GM12873 (cell line): ENCODE data around the gene NUP133.

ENCODE experiments used
- TF ChIP-seq, protein P1 (sequence below): IDR thresholded peaks from 2 replicates; pipeline ENCODE4 v1.5.1; 2012; ENCODE audit warnings: low read depth, mild to moderate bottlenecking, moderate library complexity, low read length, control low read depth; ENCODE audit not compliant: insufficient read depth; ENCODE audit errors: missing control alignments

NUP133 gene

DNA sequence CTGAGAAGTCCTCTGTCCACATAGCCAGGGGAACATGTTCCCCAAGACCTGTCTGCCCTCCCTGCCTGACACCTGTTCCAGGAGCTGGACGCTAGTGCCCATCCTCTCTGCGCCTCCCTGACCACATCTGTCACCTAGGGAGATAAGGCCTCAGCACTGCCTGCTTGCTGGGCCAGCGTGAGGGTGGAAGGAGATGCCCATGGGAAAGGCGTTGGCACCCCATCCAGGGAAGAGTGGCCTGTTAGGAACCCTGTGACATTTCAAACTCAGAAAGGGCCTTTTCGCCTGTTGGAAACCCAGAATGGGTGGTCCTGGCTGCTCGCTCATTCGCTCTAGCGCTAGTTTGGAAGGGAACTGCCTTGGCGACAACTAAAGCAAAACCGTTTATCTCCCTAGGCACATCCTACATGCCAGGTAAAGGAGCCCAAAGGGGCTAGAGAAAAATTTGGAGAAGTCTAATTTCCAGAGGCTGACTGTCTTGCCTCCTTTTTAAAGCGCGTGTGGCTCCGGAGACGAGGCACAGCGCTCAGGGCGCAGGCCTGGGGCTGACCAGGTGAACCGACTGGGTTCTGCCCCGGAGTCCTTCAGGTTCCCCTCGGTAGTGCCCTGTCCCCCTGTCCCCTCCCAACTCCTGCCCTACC, 74.7 kb downstream of the NUP133 start:
- TF ChIP-seq, protein P1, sequence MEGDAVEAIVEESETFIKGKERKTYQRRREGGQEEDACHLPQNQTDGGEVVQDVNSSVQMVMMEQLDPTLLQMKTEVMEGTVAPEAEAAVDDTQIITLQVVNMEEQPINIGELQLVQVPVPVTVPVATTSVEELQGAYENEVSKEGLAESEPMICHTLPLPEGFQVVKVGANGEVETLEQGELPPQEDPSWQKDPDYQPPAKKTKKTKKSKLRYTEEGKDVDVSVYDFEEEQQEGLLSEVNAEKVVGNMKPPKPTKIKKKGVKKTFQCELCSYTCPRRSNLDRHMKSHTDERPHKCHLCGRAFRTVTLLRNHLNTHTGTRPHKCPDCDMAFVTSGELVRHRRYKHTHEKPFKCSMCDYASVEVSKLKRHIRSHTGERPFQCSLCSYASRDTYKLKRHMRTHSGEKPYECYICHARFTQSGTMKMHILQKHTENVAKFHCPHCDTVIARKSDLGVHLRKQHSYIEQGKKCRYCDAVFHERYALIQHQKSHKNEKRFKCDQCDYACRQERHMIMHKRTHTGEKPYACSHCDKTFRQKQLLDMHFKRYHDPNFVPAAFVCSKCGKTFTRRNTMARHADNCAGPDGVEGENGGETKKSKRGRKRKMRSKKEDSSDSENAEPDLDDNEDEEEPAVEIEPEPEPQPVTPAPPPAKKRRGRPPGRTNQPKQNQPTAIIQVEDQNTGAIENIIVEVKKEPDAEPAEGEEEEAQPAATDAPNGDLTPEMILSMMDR: no peak

GRCh38 chr1:229432905-229433304, 75.2 kb downstream of the NUP133 start:
- TF ChIP-seq, protein P1: no peak

DNA sequence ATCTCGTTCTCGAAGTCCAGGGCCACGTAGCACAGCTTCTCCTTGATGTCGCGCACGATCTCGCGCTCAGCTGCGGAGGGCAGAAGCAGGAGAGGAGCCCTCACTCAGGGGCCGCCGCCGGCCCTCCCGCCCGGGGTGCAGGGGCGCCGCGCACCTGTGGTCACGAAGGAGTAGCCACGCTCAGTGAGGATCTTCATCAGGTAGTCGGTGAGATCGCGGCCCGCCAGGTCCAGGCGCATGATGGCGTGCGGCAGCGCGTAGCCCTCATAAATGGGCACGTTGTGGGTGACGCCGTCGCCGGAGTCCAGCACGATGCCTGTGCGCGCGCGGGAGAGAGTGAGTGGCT, 76.1 kb downstream of the NUP133 start:
- TF ChIP-seq, protein P1: no peak

- TF ChIP-seq, protein P1: no peak
Observed at GRCh38 chr1:229431284-229432115, 76.6 kb downstream of the NUP133 start.

DNA sequence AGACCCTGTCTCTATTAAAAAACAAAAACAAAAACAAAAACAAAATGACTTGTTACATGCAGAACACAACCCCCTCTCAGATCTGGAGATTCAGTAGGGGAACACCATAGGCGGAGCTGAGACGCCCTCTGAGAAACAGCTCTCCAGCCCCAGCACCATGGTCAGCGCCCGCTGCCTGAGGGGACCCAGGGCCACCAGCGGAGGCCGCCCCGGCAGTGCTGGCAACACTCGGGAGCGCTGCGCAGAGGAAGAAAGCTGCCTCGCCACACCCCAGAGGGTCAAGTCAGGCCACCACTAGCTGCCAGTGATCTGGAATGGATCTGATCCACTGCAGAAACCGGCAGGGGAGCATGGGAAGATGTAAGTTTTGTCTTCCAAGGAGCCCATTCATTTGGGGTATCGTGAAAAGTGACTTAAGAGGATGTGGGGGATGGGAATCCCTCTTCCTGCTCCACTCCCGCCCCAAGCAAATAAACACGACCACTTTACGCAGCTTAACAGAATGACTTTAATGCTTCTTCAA, 77.3 kb downstream of the NUP133 start:
- TF ChIP-seq, protein P1: no peak

- TF ChIP-seq, protein P1: no peak
Observed at GRCh38 chr1:229428256-229428655, 79.9 kb downstream of the NUP133 start.

GRCh38 chr1:229427572-229427971, 80.6 kb downstream of the NUP133 start:
- TF ChIP-seq, protein P1: no peak
